Muscle layer of duodenum (tissue), 2 donors: ENCODE results near the gene SCAMP1.

Experiments used
- H3K27ac ChIP-seq: one replicate; pipeline ENCODE4 v1.7.0; 2013; ENCODE audit warnings: mild to moderate bottlenecking, low read length
- H3K27me3 ChIP-seq: one replicate; pipeline ENCODE4 v1.7.0; 2013; ENCODE audit warnings: low read depth, mild to moderate bottlenecking, control low read depth, low read length
- H3K36me3 ChIP-seq, 2 donors: one replicate each; pipeline ENCODE4 v1.7.0; 2013; ENCODE audit warnings: low read length in 2 of 2, control low read depth in 1 of 2, mild to moderate bottlenecking in 1 of 2; ENCODE audit not compliant: insufficient read depth in 2 of 2, control insufficient read depth in 1 of 2
- H3K4me1 ChIP-seq, 2 donors: one replicate each; pipeline ENCODE4 v1.7.0; 2013; ENCODE audit warnings: low read length in 2 of 2, mild to moderate bottlenecking in 2 of 2, control low read depth in 1 of 2, moderate library complexity in 1 of 2; ENCODE audit not compliant: insufficient read depth in 2 of 2, control insufficient read depth in 1 of 2
- H3K4me3 ChIP-seq, 2 donors: one replicate each; pipeline ENCODE4 v1.7.0; 2013; ENCODE audit warnings: low read length in 2 of 2, low read depth in 1 of 2, mild to moderate bottlenecking in 1 of 2
- H3K9me3 ChIP-seq, 2 donors: one replicate each; pipeline ENCODE4 v1.7.0; 2013; ENCODE audit warnings: low read length in 2 of 2, control low read depth in 1 of 2, mild to moderate bottlenecking in 1 of 2; ENCODE audit not compliant: control insufficient read depth in 1 of 2
- donor health status: healthy.

Gene SCAMP1, protein sequence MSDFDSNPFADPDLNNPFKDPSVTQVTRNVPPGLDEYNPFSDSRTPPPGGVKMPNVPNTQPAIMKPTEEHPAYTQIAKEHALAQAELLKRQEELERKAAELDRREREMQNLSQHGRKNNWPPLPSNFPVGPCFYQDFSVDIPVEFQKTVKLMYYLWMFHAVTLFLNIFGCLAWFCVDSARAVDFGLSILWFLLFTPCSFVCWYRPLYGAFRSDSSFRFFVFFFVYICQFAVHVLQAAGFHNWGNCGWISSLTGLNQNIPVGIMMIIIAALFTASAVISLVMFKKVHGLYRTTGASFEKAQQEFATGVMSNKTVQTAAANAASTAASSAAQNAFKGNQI

DNA sequence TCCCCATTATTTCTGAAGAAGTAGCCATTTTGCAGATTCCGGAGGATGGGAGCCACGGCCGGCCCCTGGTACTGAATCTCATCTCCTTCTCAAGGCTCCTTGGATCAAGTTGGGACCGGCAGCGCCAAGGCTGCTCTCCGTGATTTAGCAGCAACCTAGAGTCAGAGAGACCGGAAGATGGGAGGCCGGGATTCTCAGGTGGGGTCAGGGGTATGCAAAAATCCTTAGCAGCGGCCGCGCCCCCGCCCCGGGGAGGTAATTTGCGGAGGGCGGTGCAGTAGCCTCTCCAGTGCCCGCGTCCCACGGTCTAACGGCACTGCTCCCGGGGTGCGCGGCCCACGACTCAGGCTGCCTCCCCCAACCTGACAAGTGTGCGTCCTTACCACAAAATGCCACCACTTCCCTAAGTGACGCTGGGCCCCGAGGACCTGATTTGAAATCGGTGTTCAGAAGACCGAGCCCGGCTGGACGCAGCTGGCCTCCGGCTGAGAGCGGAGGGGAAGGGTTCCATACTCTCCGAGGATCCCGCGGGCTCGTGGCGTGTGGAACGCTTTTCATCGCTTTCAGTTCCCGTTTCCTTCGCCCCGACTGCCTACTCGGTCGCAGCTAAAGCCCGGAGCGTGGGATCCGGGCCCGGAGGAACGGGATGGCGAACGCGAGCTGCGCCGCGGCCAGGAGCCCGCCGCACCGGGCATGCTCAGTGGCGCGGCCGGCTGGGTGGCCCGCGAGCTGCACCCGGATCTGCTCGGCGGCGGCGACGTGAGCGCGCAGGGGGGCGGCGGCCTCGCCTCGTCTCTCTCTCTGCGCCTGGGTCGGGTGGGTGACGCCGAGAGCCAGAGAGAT is at the start of gene SCAMP1:
Gene SCAMP1, plus strand, starts transcription at position 787 of the 843 bp plus-strand sequence. Its CDS starts 55 bp downstream, at position 842.
- Histone ChIP-seq H3K4me1 (peaks cover 6 to 20% of the 10 kb centered on the region in 2 donors), H3K27me3 (no peaks in the 10 kb centered on the region), H3K36me3 (peaks cover 0 to 4% of the 10 kb centered on the region in 2 donors), H3K27ac (peak within 1 kb of the TSS; percentile 89), H3K4me3 (peak within 1 kb of the TSS; percentile 73 to 99), H3K9me3 (no peaks in the 10 kb centered on the region)

DNA sequence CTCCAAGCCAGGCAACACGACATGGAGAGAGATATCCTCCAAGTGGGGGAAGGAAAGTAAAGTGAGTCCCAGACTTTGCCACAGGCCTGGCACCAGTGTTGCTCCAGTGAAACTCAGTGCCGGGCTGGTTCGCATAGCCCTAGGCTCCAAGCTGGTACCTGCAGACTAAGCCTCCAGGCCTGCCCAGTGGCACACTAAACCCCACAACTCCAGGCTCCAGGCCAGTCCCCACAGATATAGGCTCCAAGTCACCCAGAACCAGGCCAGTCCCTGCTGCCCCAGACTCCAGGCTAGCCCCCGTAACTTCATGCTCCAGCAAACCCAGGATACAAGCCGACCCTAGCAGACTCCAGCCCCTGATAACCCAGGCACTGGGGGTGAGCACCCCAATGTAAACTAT is 42.9 kb upstream of the SCAMP1 start:
- Histone ChIP-seq H3K27me3 (no peaks in the 10 kb centered on the region), H3K36me3 (no peaks in the 10 kb centered on the region), H3K4me1 (no peaks in the 10 kb centered on the region), H3K9me3 (no peaks in the 10 kb centered on the region), H3K4me3 (no peak overlapping the region), H3K27ac (no peak overlapping the region)

GRCh38 chr5:78318337-78318736 is 42.1 kb upstream of the SCAMP1 start:
- Histone ChIP-seq H3K36me3 (no peaks in the 10 kb centered on the region), H3K27me3 (no peaks in the 10 kb centered on the region), H3K27ac (no peak overlapping the region), H3K9me3 (no peaks in the 10 kb centered on the region), H3K4me3 (no peak overlapping the region), H3K4me1 (no peaks in the 10 kb centered on the region)

DNA sequence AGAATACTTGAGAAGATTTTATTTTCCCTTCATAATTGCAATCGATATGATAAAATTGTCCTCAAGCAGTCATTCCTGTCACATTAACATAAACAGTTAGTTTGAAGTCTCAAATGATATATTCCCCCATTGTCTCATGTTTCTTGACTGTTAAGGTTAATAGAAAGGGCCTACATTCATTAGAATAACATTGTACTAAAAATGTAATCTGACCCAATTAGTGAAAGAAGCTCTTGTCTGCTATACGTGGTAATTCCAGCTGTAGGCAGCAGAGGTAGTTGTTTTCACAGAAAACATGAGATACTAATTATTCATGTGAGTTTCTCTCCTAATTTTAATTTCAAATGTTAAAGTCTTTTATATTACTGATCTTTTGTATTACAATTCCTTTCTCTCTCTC is 40.0 kb upstream of the SCAMP1 start:
- Histone ChIP-seq H3K27me3 (no peaks in the 10 kb centered on the region), H3K36me3 (no peaks in the 10 kb centered on the region), H3K27ac (no peak overlapping the region), H3K4me1 (no peaks in the 10 kb centered on the region), H3K4me3 (no peak overlapping the region), H3K9me3 (no peaks in the 10 kb centered on the region)

GRCh38 chr5:78323241-78323640 is 37.2 kb upstream of the SCAMP1 start:
- Histone ChIP-seq H3K9me3 (no peaks in the 10 kb centered on the region), H3K4me1 (no peaks in the 10 kb centered on the region), H3K27ac (no peak overlapping the region)

GRCh38 chr5:78326930-78327329 is 33.5 kb upstream of the SCAMP1 start:
- Histone ChIP-seq H3K4me3 (no peak overlapping the region), H3K27ac (no peak overlapping the region), H3K36me3 (no peaks in the 10 kb centered on the region), H3K27me3 (no peaks in the 10 kb centered on the region), H3K9me3 (no peaks in the 10 kb centered on the region), H3K4me1 (no peaks in the 10 kb centered on the region)

More at GRCh38 chr5:78323241-78323640, 37.2 kb upstream of the SCAMP1 start:
- Histone ChIP-seq H3K36me3 (no peaks in the 10 kb centered on the region), H3K4me3 (no peak overlapping the region), H3K27me3 (no peaks in the 10 kb centered on the region)

- H3K4me1 ChIP-seq: no peaks in the 10 kb centered on the region
- no peak overlapping the region for H3K27ac ChIP-seq
- H3K36me3 ChIP-seq: no peaks in the 10 kb centered on the region
- no peaks in the 10 kb centered on the region for H3K27me3 ChIP-seq
- no peak overlapping the region for H3K4me3 ChIP-seq
- H3K9me3 ChIP-seq: no peaks in the 10 kb centered on the region
Measured at GRCh38 chr5:78327761-78328510, 32.5 kb upstream of the SCAMP1 start.

DNA sequence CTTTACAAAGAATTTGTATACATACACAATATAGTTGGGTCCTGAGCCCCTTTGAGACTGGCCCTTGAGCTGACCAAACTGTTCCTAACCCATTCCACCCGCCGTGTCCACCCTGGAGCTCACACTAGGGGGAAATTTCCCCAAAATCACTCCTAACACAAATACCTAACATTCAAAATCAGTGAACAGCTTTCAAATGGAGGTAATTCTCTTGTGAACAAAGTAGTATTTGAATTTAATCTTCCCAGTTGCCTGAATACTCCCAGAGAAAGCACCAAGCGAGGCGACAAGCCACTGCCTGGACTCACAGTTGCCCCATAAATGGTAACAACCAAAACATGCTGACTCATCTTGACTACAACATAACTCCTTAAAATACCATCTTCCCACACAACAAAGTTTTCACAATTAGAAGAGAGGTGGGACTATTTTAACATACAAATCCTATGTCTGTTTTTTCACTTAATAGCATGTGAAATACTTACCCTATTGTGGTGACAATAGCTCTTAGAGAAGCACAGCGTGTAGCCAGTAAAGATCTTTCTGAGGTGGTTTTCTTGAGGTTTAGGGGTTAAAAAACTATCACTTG is 31.7 kb upstream of the SCAMP1 start:
- Histone ChIP-seq H3K9me3 (no peaks in the 10 kb centered on the region), H3K27me3 (no peaks in the 10 kb centered on the region), H3K4me3 (no peak overlapping the region), H3K4me1 (no peaks in the 10 kb centered on the region), H3K27ac (no peak overlapping the region), H3K36me3 (no peaks in the 10 kb centered on the region)

DNA sequence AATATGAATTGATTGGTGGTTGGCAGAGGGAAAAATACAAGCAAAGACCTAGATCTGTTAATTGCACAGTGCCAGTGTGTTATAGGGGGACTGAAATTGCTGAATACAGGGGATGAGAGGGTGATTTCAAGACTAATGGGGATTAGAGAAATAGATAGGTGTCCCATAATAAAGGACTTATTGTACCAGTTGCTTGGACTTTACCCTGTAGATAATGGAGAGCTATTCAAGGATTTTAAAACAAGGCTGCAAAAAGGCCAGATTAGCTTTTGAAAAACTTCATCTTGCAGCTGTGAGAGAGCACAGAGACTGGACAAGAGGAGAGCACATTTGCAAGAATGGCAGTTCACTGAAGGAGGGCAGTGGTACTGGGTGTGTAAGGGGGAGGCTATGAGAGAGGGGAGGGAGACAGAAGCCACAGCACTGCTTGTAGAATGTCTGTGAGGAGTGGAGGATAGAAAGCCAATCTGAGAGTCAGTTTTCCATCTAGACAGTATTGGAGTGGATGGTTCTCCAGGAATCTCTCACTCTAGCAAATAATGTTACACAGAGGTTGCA is 28.8 kb upstream of the SCAMP1 start:
- H3K36me3 ChIP-seq: no peaks in the 10 kb centered on the region
- no peak overlapping the region for H3K27ac ChIP-seq
- no peak overlapping the region for H3K4me3 ChIP-seq
- no peaks in the 10 kb centered on the region for H3K9me3 ChIP-seq
- no peaks in the 10 kb centered on the region for H3K27me3 ChIP-seq
- no peaks in the 10 kb centered on the region for H3K4me1 ChIP-seq

DNA sequence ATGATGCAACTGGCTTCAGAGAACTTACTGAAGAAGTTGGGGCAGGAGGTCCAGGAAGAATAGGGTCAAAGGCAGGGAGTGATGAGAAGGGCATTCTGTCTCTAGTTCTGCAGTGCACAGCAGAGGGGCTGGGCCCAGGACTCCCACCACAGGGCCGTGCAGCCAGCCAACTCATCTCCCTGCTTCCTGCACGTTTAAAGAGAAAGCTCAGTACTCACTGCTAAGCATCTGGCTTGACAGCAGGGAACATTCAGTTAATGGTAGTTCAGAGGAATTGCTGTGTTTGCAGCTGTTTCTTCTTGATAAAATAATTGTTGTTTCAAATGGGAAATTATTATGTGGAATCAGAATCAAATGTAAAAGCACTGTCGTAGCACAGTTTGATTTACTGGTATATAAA is 25.6 kb upstream of the SCAMP1 start:
- Histone ChIP-seq H3K27me3 (no peaks in the 10 kb centered on the region), H3K36me3 (no peaks in the 10 kb centered on the region), H3K4me1 (no peaks in the 10 kb centered on the region), H3K27ac (no peak overlapping the region), H3K9me3 (peaks cover 0 to 5% of the 10 kb centered on the region in 2 donors), H3K4me3 (no peak overlapping the region)
